Vagina (tissue), 2 donors: Measurements from ENCODE around the gene USP25. TPM values are rescaled to one million over a fixed set of nuclear protein-coding genes. Genes with fewer than 3 reads are reported as not detected.

Source experiments
- DNase-seq, 2 donors: peaks; one replicate each; pipeline ENCODE4 v3.0.0-alpha.2; 2017; ENCODE audit errors: extremely low spot score in 2 of 2
- H3K27ac ChIP-seq: fragments of 200-600 bp; sonication (generic); one replicate; pipeline ENCODE4 v1.5.1; 2019
- H3K27me3 ChIP-seq: fragments of 200-600 bp; sonication (generic); one replicate; pipeline ENCODE4 v1.5.1; 2019
- H3K36me3 ChIP-seq, 2 donors: fragments of 200-600 bp; sonication (generic); one replicate each; pipeline ENCODE4 v1.5.1; 2017 to 2019
- H3K4me1 ChIP-seq: fragments of 200-600 bp; sonication (generic); one replicate; pipeline ENCODE4 v1.5.1; 2019
- H3K4me3 ChIP-seq, 2 donors: fragments of 200-600 bp; sonication (generic); 1 replicate in 1 of 2; 2 replicates in 1 of 2; pipeline ENCODE4 v1.5.1; 2016 to 2019
- H3K9me3 ChIP-seq: fragments of 200-600 bp; sonication (generic); one replicate; pipeline ENCODE4 v1.5.1; 2019
- CTCF ChIP-seq, 3 experiments: fragments of 450-650 bp in 2 of 3; fragments of 200-600 bp in 1 of 3; sonication (generic) in 1 of 3; IDR thresholded peaks; one replicate each; pipeline ENCODE4 v1.5.1; 2017 to 2019; ENCODE audit warnings: antibody characterized with exemption in 3 of 3, mild to moderate bottlenecking in 2 of 3, moderate library complexity in 2 of 3
- POLR2A ChIP-seq, 2 donors: fragments of 450-650 bp; IDR thresholded peaks; one replicate each; pipeline ENCODE4 v1.6.1; 2017; ENCODE audit warnings: antibody characterized with exemption in 2 of 2, mild to moderate bottlenecking in 2 of 2, moderate library complexity in 2 of 2
- POLR2AphosphoS5 ChIP-seq, 2 donors: sonication (generic); formaldehyde crosslinking; IDR thresholded peaks; one replicate each; pipeline ENCODE4 v1.9.0; 2017; ENCODE audit warnings: antibody characterized with exemption in 2 of 2, mild to moderate bottlenecking in 2 of 2, low read depth in 1 of 2; ENCODE audit not compliant: insufficient read depth in 1 of 2
- intact Hi-C: fragments of 100-400 bp; cut with DNase I; formaldehyde crosslinking; loops from one replicate; pipeline ENCODE4 v1.15.1; 2023
- total RNA-seq: library from RNA; depleted of rRNA; stranded (reverse); fragments of >200 nt; gene quantifications from one replicate; pipeline ENCODE4 v1.2.3, GENCODE V29; 2016

USP25 gene
- total RNA-seq, 1 donor from 2014 or later = 39.0 TPM

- Histone ChIP-seq H3K27me3 (no peaks in the 10 kb centered on the region), H3K9me3 (no peaks in the 10 kb centered on the region), H3K4me1 (peaks cover 77% of the 10 kb centered on the region), H3K27ac (no peak overlapping the region), H3K36me3 (no peaks in the 10 kb centered on the region), H3K4me3 (no peak overlapping the region)
- no peak for DNase-seq
- intact Hi-C loops = no loop called here
- TF ChIP-seq POLR2AphosphoS5 (IDR thresholded peaks at IDR 0.05; ENCODE audit: insufficient read depth in 1 of 2, low read depth in 1 of 2) = no peak
- TF ChIP-seq POLR2A (IDR thresholded peaks at IDR 0.05) = no peak
- TF ChIP-seq CTCF (IDR thresholded peaks at IDR 0.05) = no peak
These were observed 21.8 kb downstream of the USP25 start for GRCh38 chr21:15751546-15751945.

- Histone ChIP-seq H3K27me3 (no peaks in the 10 kb centered on the region), H3K9me3 (no peaks in the 10 kb centered on the region), H3K27ac (no peak overlapping the region), H3K4me1 (peaks cover 77% of the 10 kb centered on the region), H3K36me3 (no peaks in the 10 kb centered on the region), H3K4me3 (no peak overlapping the region)
- TF ChIP-seq POLR2AphosphoS5 (IDR thresholded peaks at IDR 0.05; ENCODE audit: insufficient read depth in 1 of 2, low read depth in 1 of 2) = no peak
- no peak for TF ChIP-seq CTCF (IDR thresholded peaks at IDR 0.05)
- TF ChIP-seq POLR2A (IDR thresholded peaks at IDR 0.05) = no peak
- no peak for DNase-seq
- intact Hi-C loops = no loop called here
These were observed 23.1 kb downstream of the USP25 start for GRCh38 chr21:15752763-15753407.

GRCh38 chr21:15753741-15754140 lies 24.0 kb downstream of the USP25 start:
- Histone ChIP-seq H3K9me3 (no peaks in the 10 kb centered on the region), H3K4me3 (no peak overlapping the region), H3K36me3 (no peaks in the 10 kb centered on the region), H3K27me3 (no peaks in the 10 kb centered on the region), H3K27ac (no peak overlapping the region), H3K4me1 (peaks cover 70% of the 10 kb centered on the region)
- DNase-seq = no peak
- intact Hi-C loops = no loop called here
- no peak for TF ChIP-seq POLR2AphosphoS5 (IDR thresholded peaks at IDR 0.05; ENCODE audit: insufficient read depth in 1 of 2, low read depth in 1 of 2)
- no peak for TF ChIP-seq POLR2A (IDR thresholded peaks at IDR 0.05)
- TF ChIP-seq CTCF (IDR thresholded peaks at IDR 0.05) = no peak

GRCh38 chr21:15754640-15755039 lies 24.9 kb downstream of the USP25 start:
- H3K9me3 ChIP-seq = no peaks in the 10 kb centered on the region
- H3K4me1 ChIP-seq = peaks cover 66% of the 10 kb centered on the region
- DNase-seq = no peak
- H3K27ac ChIP-seq = no peak overlapping the region
- intact Hi-C loops = no loop called here
- H3K36me3 ChIP-seq = no peaks in the 10 kb centered on the region
- H3K4me3 ChIP-seq = no peak overlapping the region
- no peak for TF ChIP-seq POLR2A (IDR thresholded peaks at IDR 0.05)
- TF ChIP-seq CTCF (IDR thresholded peaks at IDR 0.05) = no peak
- no peak for TF ChIP-seq POLR2AphosphoS5 (IDR thresholded peaks at IDR 0.05; ENCODE audit: insufficient read depth in 1 of 2, low read depth in 1 of 2)
- no peaks in the 10 kb centered on the region for H3K27me3 ChIP-seq

- no peaks in the 10 kb centered on the region for H3K36me3 ChIP-seq
- no peaks in the 10 kb centered on the region for H3K9me3 ChIP-seq
- H3K4me1 ChIP-seq = peaks cover 66% of the 10 kb centered on the region
- H3K27ac ChIP-seq = no peak overlapping the region
- TF ChIP-seq POLR2AphosphoS5 (IDR thresholded peaks at IDR 0.05; ENCODE audit: insufficient read depth in 1 of 2, low read depth in 1 of 2) = no peak
- TF ChIP-seq POLR2A (IDR thresholded peaks at IDR 0.05) = no peak
- TF ChIP-seq CTCF (IDR thresholded peaks at IDR 0.05) = no peak
- intact Hi-C loops = no loop called here
- DNase-seq = no peak
- H3K4me3 ChIP-seq = no peak overlapping the region
- no peaks in the 10 kb centered on the region for H3K27me3 ChIP-seq
These were observed 25.3 kb downstream of the USP25 start for GRCh38 chr21:15755125-15755524.
